Adrenal gland (tissue), 5 donors: ENCODE data around the gene TAC4.

Source experiments
- POLR2A ChIP-seq, 2 donors: fragments of 450-650 bp; IDR thresholded peaks; one replicate each; pipeline ENCODE4 v1.6.1; 2017; ENCODE audit warnings: antibody characterized with exemption in 2 of 2, mild to moderate bottlenecking in 2 of 2, moderate library complexity in 1 of 2
- TF ChIP-seq, protein P1 (sequence below), 6 experiments: fragments of 450-650 bp in 4 of 6; fragments of 200-600 bp in 2 of 6; sonication (generic) in 1 of 6; IDR thresholded peaks; 1 replicate in 5 of 6; 2 replicates in 1 of 6; pipeline versions ENCODE4 v1.5.1 to v1.8.0; 2016 to 2021; ENCODE audit warnings: antibody characterized with exemption in 6 of 6, mild to moderate bottlenecking in 2 of 6, moderate library complexity in 1 of 6
- donor health status: DM: no; HTN: no; CAD: no.

DNA sequence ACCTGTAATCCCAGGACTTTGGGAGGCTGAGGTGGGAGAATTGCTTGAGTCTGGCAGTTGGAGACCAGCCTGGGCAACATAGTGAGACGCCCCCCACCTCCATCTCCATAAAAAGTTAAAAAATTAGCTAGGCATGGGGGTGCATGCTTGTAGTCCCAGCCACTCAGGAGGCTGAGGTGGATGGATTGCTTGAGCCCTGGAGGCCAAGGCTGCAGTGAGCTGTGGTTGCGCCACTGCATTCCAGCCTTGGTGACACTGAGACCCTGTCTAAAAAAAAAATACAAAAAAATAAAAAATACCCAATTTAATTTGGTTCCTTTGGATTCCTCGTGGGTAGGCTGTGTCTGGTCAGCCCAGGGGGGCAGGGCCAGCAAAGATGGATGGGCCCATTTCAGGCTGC, 26.1 kb upstream of the TAC4 start:
- TF ChIP-seq, protein P1, sequence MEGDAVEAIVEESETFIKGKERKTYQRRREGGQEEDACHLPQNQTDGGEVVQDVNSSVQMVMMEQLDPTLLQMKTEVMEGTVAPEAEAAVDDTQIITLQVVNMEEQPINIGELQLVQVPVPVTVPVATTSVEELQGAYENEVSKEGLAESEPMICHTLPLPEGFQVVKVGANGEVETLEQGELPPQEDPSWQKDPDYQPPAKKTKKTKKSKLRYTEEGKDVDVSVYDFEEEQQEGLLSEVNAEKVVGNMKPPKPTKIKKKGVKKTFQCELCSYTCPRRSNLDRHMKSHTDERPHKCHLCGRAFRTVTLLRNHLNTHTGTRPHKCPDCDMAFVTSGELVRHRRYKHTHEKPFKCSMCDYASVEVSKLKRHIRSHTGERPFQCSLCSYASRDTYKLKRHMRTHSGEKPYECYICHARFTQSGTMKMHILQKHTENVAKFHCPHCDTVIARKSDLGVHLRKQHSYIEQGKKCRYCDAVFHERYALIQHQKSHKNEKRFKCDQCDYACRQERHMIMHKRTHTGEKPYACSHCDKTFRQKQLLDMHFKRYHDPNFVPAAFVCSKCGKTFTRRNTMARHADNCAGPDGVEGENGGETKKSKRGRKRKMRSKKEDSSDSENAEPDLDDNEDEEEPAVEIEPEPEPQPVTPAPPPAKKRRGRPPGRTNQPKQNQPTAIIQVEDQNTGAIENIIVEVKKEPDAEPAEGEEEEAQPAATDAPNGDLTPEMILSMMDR (IDR thresholded peaks at IDR 0.05), result no peak
- TF ChIP-seq POLR2A (IDR thresholded peaks at IDR 0.05), result no peak
